WTC11 (cell line): ENCODE data around the gene OR2W1. TPM values are rescaled to one million over a fixed set of nuclear protein-coding genes. Genes with fewer than 3 reads are reported as not detected.

Source experiments
- ATAC-seq: fragments of 200-7000 bp; cut with Tn5 transposase; 2 replicates; pipeline ENCODE4 v1.10.0; 2021; ENCODE audit warnings: mild to moderate bottlenecking, moderate library complexity
- CTCF ChIA-PET: fragments of 300-600 bp; sonication (Branson Sonifier 250); formaldehyde crosslinking; loops from one replicate; lab custom pipeline; 2021; ENCODE audit warnings: antibody characterized with exemption; lab: Charles Lee
- POLR2A ChIA-PET: fragments of 350-600 bp; sonication (Branson Sonifier 250); formaldehyde crosslinking; loops from one replicate; lab custom pipeline; 2021; ENCODE audit warnings: antibody characterized with exemption; lab: Charles Lee
- DNase-seq: peaks from one replicate; pipeline ENCODE4 v3.0.0; 2021; ENCODE audit warnings: low spot score
- H3K27ac Mint-ChIP-seq: 2 replicates; pipeline ENCODE4 v1.8.0; 2021; ENCODE audit warnings: mixed read lengths
- H3K27me3 Mint-ChIP-seq: 2 replicates; pipeline ENCODE4 v1.8.0; 2021; ENCODE audit warnings: low read depth, mild to moderate bottlenecking, moderate library complexity, mixed read lengths
- H3K36me3 Mint-ChIP-seq: 2 replicates; pipeline ENCODE4 v1.8.0; 2021; ENCODE audit warnings: mixed read lengths
- H3K4me1 Mint-ChIP-seq: 2 replicates; pipeline ENCODE4 v1.8.0; 2022; ENCODE audit warnings: mixed read lengths
- H3K4me3 Mint-ChIP-seq: 2 replicates; pipeline ENCODE4 v1.8.0; 2021; ENCODE audit warnings: mild to moderate bottlenecking, moderate library complexity, mixed read lengths
- H3K9me3 Mint-ChIP-seq: 2 replicates; pipeline ENCODE4 v1.8.0; 2021; ENCODE audit warnings: mixed read lengths
- AFF4 ChIP-seq: sonication (generic); formaldehyde crosslinking; IDR thresholded peaks from 2 replicates; pipeline ENCODE4 v1.8.1; 2023; ENCODE audit warnings: mild to moderate bottlenecking, missing genetic modification reagents, borderline replicate concordance
- CDX4 ChIP-seq: fragments of 250-450 bp; sonication (Bioruptor Pico); IDR thresholded peaks from 2 replicates; pipeline ENCODE4 v1.9.0; 2021; ENCODE audit warnings: moderate library complexity, mild to moderate bottlenecking, inconsistent platforms, borderline replicate concordance
- CREB1 ChIP-seq: sonication (generic); formaldehyde crosslinking; IDR thresholded peaks from 2 replicates; pipeline ENCODE4 v1.8.0; 2023; ENCODE audit warnings: mild to moderate bottlenecking, missing genetic modification reagents
- CTCF ChIP-seq: fragments of 200-600 bp; IDR thresholded peaks from 2 replicates; pipeline ENCODE4 v1.8.0; 2022; ENCODE audit warnings: antibody characterized with exemption
- E2F5 ChIP-seq: sonication (generic); formaldehyde crosslinking; IDR thresholded peaks from 2 replicates; pipeline ENCODE4 v1.8.1; 2022; ENCODE audit warnings: mild to moderate bottlenecking, moderate library complexity, missing genetic modification reagents
- GABPB1 ChIP-seq: sonication (generic); formaldehyde crosslinking; IDR thresholded peaks from 2 replicates; pipeline ENCODE4 v1.8.1; 2023; ENCODE audit warnings: mild to moderate bottlenecking, missing genetic modification reagents
- GRHL2 ChIP-seq: fragments of 250-450 bp; sonication (Bioruptor Pico); IDR thresholded peaks from 2 replicates; pipeline ENCODE4 v1.8.0; 2022; ENCODE audit warnings: mild to moderate bottlenecking, moderate library complexity; ENCODE audit not compliant: insufficient replicate concordance, severe bottlenecking
- HMGXB4 ChIP-seq: sonication (generic); formaldehyde crosslinking; IDR thresholded peaks from 2 replicates; pipeline ENCODE4 v1.8.1; 2023; ENCODE audit warnings: mild to moderate bottlenecking, moderate library complexity, missing genetic modification reagents
- MAX ChIP-seq: sonication (generic); formaldehyde crosslinking; IDR thresholded peaks from 2 replicates; pipeline ENCODE4 v1.8.0; 2022; ENCODE audit warnings: mild to moderate bottlenecking, missing genetic modification reagents
- ZNF423 ChIP-seq: fragments of 250-450 bp; sonication (Bioruptor Pico); IDR thresholded peaks from 2 replicates; pipeline ENCODE4 v2.1.2; 2022; ENCODE audit warnings: mild to moderate bottlenecking, moderate library complexity
- total RNA-seq: library from RNA; stranded (reverse); gene quantifications from 3 replicates; pipeline ENCODE4 v1.2.3, GENCODE V29; 2021

The OR2W1 gene
- total RNA-seq, 1 experiment from 2014 or later = not detected

GRCh38 chr6:29017428-29017802 lies 27.6 kb downstream of the OR2W1 start (continued):
- TF ChIP-seq AFF4 (CRISPR knock-in tag) (no peak), ZNF423 (no peak), CREB1 (CRISPR knock-in tag) (no peak), MAX (no peak), CDX4 (no peak), HMGXB4 (CRISPR knock-in tag) (no peak)

- peak; percentile 87 for DNase-seq
- ATAC-seq = peak; percentile 89
- ChIA-PET POLR2A (interaction anchor here (0.7 kb wide), 1 partner anchor 179 kb away, joined by 3 read pairs; no protein-coding TSS in a partner anchor), CTCF (interaction anchor here (0.6 to 3.7 kb wide), 22 partner anchors 12 to 368 kb away, joined by 3 to 41 read pairs (median 4); partner anchors contain the start of gene TRIM27)
- Mint-ChIP-seq H3K9me3 (peaks cover 15% of the 10 kb centered on the region), H3K27me3 (peaks cover 43% of the 10 kb centered on the region), H3K4me1 (no peaks in the 10 kb centered on the region; the same call in none of the 2 replicates), H3K27ac (no peak overlapping the region), H3K36me3 (peaks cover 5% of the 10 kb centered on the region; the same call in 1 of the 2 replicates), H3K4me3 (peak overlapping the region; percentile 87)
- peak; percentile 75 for TF ChIP-seq CTCF
- no peak for TF ChIP-seq GRHL2 (CRISPR knock-in tag)
- 0 out of 2 replicates have a peak, but pooled peaks have one; percentile 8 for TF ChIP-seq GABPB1 (CRISPR knock-in tag)
- 0 out of 2 replicates have a peak, but pooled peaks have one; percentile 45 for TF ChIP-seq E2F5 (CRISPR knock-in tag)
- peak; percentile 50 for TF ChIP-seq MAX
- peak; percentile 99 for TF ChIP-seq HMGXB4 (CRISPR knock-in tag)
- TF ChIP-seq CDX4 = no peak
These were observed 28.2 kb downstream of the OR2W1 start for GRCh38 chr6:29016559-29017427.
